Trophoblast cell (in vitro differentiated cells and primary cell): ENCODE results near the gene VAT1L.

Experiments
- DNase-seq, 2 donors: peaks; one replicate each; pipeline ENCODE4 v3.0.0-alpha.2; 2016
- H2AFZ ChIP-seq: 2 replicates; pipeline ENCODE4 v1.6.1; 2013; ENCODE audit warnings: low read length, moderate library complexity, mild to moderate bottlenecking; ENCODE audit not compliant: insufficient read depth, poor library complexity
- H2AK5ac ChIP-seq: 2 replicates; pipeline ENCODE4 v1.6.1; 2013; ENCODE audit warnings: mild to moderate bottlenecking, low read length
- H2BK120ac ChIP-seq: 2 replicates; pipeline ENCODE4 v1.6.1; 2013; ENCODE audit warnings: low read length, mild to moderate bottlenecking, moderate library complexity; ENCODE audit not compliant: insufficient read depth, poor library complexity
- H2BK12ac ChIP-seq: 2 replicates; pipeline ENCODE4 v1.6.1; 2013; ENCODE audit warnings: mild to moderate bottlenecking, low read length, moderate library complexity
- H2BK5ac ChIP-seq: 2 replicates; pipeline ENCODE4 v1.6.1; 2013; ENCODE audit warnings: low read length, low read depth, moderate library complexity, mild to moderate bottlenecking; ENCODE audit not compliant: poor library complexity
- H3K14ac ChIP-seq: 2 replicates; pipeline ENCODE4 v1.6.1; 2013; ENCODE audit warnings: mild to moderate bottlenecking, low read length
- H3K18ac ChIP-seq: 2 replicates; pipeline ENCODE4 v1.6.1; 2013; ENCODE audit warnings: mild to moderate bottlenecking, low read length
- H3K23ac ChIP-seq: 2 replicates; pipeline ENCODE4 v1.6.1; 2013; ENCODE audit warnings: low read length
- H3K27ac ChIP-seq: 2 replicates; pipeline ENCODE4 v1.5.1; 2013; ENCODE audit warnings: low read depth, mild to moderate bottlenecking, inconsistent platforms, low read length, moderate library complexity
- H3K27me3 ChIP-seq: 2 replicates; pipeline ENCODE4 v1.6.1; 2013; ENCODE audit warnings: inconsistent platforms, mild to moderate bottlenecking, low read length, moderate library complexity; ENCODE audit not compliant: insufficient read depth
- H3K36me3 ChIP-seq, 2 experiments: 1 replicate in 1 of 2; 2 replicates in 1 of 2; pipeline ENCODE4 v1.6.1; 2013; ENCODE audit warnings: low read length in 2 of 2, mild to moderate bottlenecking in 2 of 2, moderate library complexity in 1 of 2; ENCODE audit not compliant: insufficient read depth in 2 of 2, control insufficient read depth in 1 of 2
- H3K4ac ChIP-seq: 2 replicates; pipeline ENCODE4 v1.6.1; 2013; ENCODE audit warnings: low read depth, mild to moderate bottlenecking, low read length, moderate library complexity
- H3K4me1 ChIP-seq, 2 experiments: 1 replicate in 1 of 2; 2 replicates in 1 of 2; pipeline ENCODE4 v1.6.1; 2013; ENCODE audit warnings: low read length in 2 of 2, mild to moderate bottlenecking in 2 of 2, moderate library complexity in 1 of 2; ENCODE audit not compliant: insufficient read depth in 2 of 2, control insufficient read depth in 1 of 2
- H3K4me2 ChIP-seq: 2 replicates; pipeline ENCODE4 v1.6.1; 2013; ENCODE audit warnings: inconsistent platforms, mild to moderate bottlenecking, low read length, moderate library complexity
- H3K4me3 ChIP-seq: 2 replicates; pipeline ENCODE4 v1.5.1; 2013; ENCODE audit warnings: mild to moderate bottlenecking, low read depth, low read length, inconsistent platforms
- H3K79me1 ChIP-seq: one replicate; pipeline ENCODE4 v1.6.1; 2013; ENCODE audit warnings: low read length
- H3K79me2 ChIP-seq: 2 replicates; pipeline ENCODE4 v1.6.1; 2013; ENCODE audit warnings: low read length, mild to moderate bottlenecking; ENCODE audit not compliant: control insufficient read depth, insufficient read depth, poor library complexity
- H3K9ac ChIP-seq: 2 replicates; pipeline ENCODE4 v1.6.1; 2013; ENCODE audit warnings: mild to moderate bottlenecking, low read length
- H3K9me3 ChIP-seq: 2 replicates; pipeline ENCODE4 v1.6.1; 2013; ENCODE audit warnings: low read depth, mild to moderate bottlenecking, control low read depth, inconsistent platforms, low read length; ENCODE audit not compliant: insufficient read depth
- H4K12ac ChIP-seq: 2 replicates; pipeline ENCODE4 v1.6.1; 2013; ENCODE audit warnings: low read depth, mild to moderate bottlenecking, low read length, moderate library complexity
- H4K8ac ChIP-seq: 2 replicates; pipeline ENCODE4 v1.6.1; 2013; ENCODE audit warnings: low read depth, mild to moderate bottlenecking, low read length, moderate library complexity
- H4K91ac ChIP-seq: one replicate; pipeline ENCODE4 v1.6.1; 2013; ENCODE audit warnings: low read depth, mild to moderate bottlenecking, low read length, moderate library complexity
- WGBS: extraction: QIAGEN DNeasy Blood & Tissue Kit; methylation state at CpG from one replicate; pipeline ENCODE4 v1.1.7; 2013; ENCODE audit warnings: missing lambda C conversion rate; ENCODE audit not compliant: insufficient read length, insufficient coverage; ENCODE audit errors: extremely low coverage; 5-methylcytosine and 5-hydroxymethylcytosine counted together

VAT1L gene

GRCh38 chr16:77951788-77952187 is 163.4 kb downstream of the VAT1L start:
- WGBS = no CpG with 5 or more reads among the region's 2 CpGs
- Histone ChIP-seq H3K14ac (no peak overlapping the region), H3K9ac (no peak overlapping the region), H4K8ac (no peak overlapping the region), H3K18ac (no peak overlapping the region), H3K27ac (no peak overlapping the region), H2BK12ac (no peak overlapping the region), H3K4ac (no peak overlapping the region), H3K4me3 (no peak overlapping the region), H3K4me2 (no peak overlapping the region), H2AK5ac (no peak overlapping the region), H3K23ac (no peak overlapping the region), H3K79me1 (no peaks in the 10 kb centered on the region), H3K4me1 (peaks cover 0 to 5% of the 10 kb centered on the region in 2 experiments), H4K91ac (no peak overlapping the region), H2BK120ac (no peak overlapping the region), H3K27me3 (no peaks in the 10 kb centered on the region), H3K36me3 (no peaks in the 10 kb centered on the region), H3K79me2 (no peaks in the 10 kb centered on the region), H2AFZ (no peak overlapping the region), H3K9me3 (no peaks in the 10 kb centered on the region), H4K12ac (no peak overlapping the region), H2BK5ac (no peak overlapping the region)
- DNase-seq = peak; percentile 13 to 81

GRCh38 chr16:77955127-77955526 is 166.8 kb downstream of the VAT1L start:
- Histone ChIP-seq H4K8ac (no peak overlapping the region), H3K4me3 (no peak overlapping the region), H3K9me3 (no peaks in the 10 kb centered on the region), H2BK120ac (no peak overlapping the region), H3K79me1 (no peaks in the 10 kb centered on the region), H4K12ac (no peak overlapping the region), H2BK5ac (no peak overlapping the region), H2AK5ac (no peak overlapping the region), H3K4me2 (no peak overlapping the region), H2BK12ac (no peak overlapping the region), H3K4ac (no peak overlapping the region), H3K27ac (no peak overlapping the region), H2AFZ (no peak overlapping the region), H3K36me3 (no peaks in the 10 kb centered on the region), H3K4me1 (no peaks in the 10 kb centered on the region), H3K9ac (no peak overlapping the region), H3K79me2 (no peaks in the 10 kb centered on the region), H3K18ac (no peak overlapping the region), H4K91ac (no peak overlapping the region), H3K23ac (no peak overlapping the region), H3K27me3 (no peaks in the 10 kb centered on the region), H3K14ac (no peak overlapping the region)
- WGBS = no CpG with 5 or more reads among the region's 8 CpGs
- no peak for DNase-seq

- Histone ChIP-seq H3K4ac (no peak overlapping the region), H2BK120ac (no peak overlapping the region), H3K36me3 (no peaks in the 10 kb centered on the region), H3K4me3 (no peak overlapping the region), H2AFZ (no peak overlapping the region), H3K9me3 (no peaks in the 10 kb centered on the region), H4K8ac (no peak overlapping the region), H3K27me3 (no peaks in the 10 kb centered on the region), H3K23ac (no peak overlapping the region), H3K27ac (no peak overlapping the region), H3K14ac (no peak overlapping the region), H3K4me2 (no peak overlapping the region), H2BK12ac (no peak overlapping the region), H3K18ac (no peak overlapping the region), H4K91ac (no peak overlapping the region), H4K12ac (no peak overlapping the region), H3K4me1 (peaks cover 0 to 3% of the 10 kb centered on the region in 2 experiments), H2AK5ac (no peak overlapping the region), H2BK5ac (no peak overlapping the region), H3K9ac (no peak overlapping the region), H3K79me2 (no peaks in the 10 kb centered on the region), H3K79me1 (peaks cover 3% of the 10 kb centered on the region)
- DNase-seq = no peak
- WGBS = no CpG with 5 or more reads among the region's 4 CpGs
Observed at GRCh38 chr16:77956231-77956630, 167.9 kb downstream of the VAT1L start.

- peaks cover 21% of the 10 kb centered on the region for H3K79me1 ChIP-seq
- H2BK5ac ChIP-seq = no peak overlapping the region
- no peak overlapping the region for H2BK120ac ChIP-seq
- no peak overlapping the region for H3K23ac ChIP-seq
- H4K91ac ChIP-seq = no peak overlapping the region
- H4K8ac ChIP-seq = no peak overlapping the region
- no peak overlapping the region for H4K12ac ChIP-seq
- no peaks in the 10 kb centered on the region for H3K36me3 ChIP-seq
- H3K14ac ChIP-seq = no peak overlapping the region
- H3K18ac ChIP-seq = no peak overlapping the region
- no peaks in the 10 kb centered on the region for H3K27me3 ChIP-seq
- no peak for DNase-seq
- H3K79me2 ChIP-seq = no peaks in the 10 kb centered on the region
- no peak overlapping the region for H2AFZ ChIP-seq
- H3K4me1 ChIP-seq = peaks cover 27 to 31% of the 10 kb centered on the region in 2 experiments
- no peak overlapping the region for H3K4ac ChIP-seq
- no peak overlapping the region for H2AK5ac ChIP-seq
- no CpG with 5 or more reads among the region's 5 CpGs for WGBS
- H2BK12ac ChIP-seq = no peak overlapping the region
- no peak overlapping the region for H3K27ac ChIP-seq
- no peak overlapping the region for H3K9ac ChIP-seq
- no peak overlapping the region for H3K4me2 ChIP-seq
- H3K4me3 ChIP-seq = no peak overlapping the region
- no peaks in the 10 kb centered on the region for H3K9me3 ChIP-seq
Observed at GRCh38 chr16:77960766-77961165, 172.4 kb downstream of the VAT1L start.
